Astrocyte (in vitro differentiated cells and primary cell): ENCODE measurements around the gene DGCR2.

Experiments used
- EZH2 ChIP-seq: IDR thresholded peaks from 2 replicates; pipeline ENCODE4 v1.6.1; 2012; ENCODE audit warnings: mild to moderate bottlenecking, low read length, inconsistent platforms; ENCODE audit not compliant: insufficient read depth
- TF ChIP-seq, protein P1 (sequence below): IDR thresholded peaks from 2 replicates; pipeline ENCODE4 v1.5.1; 2011; ENCODE audit warnings: low read depth, mild to moderate bottlenecking, inconsistent platforms, low read length, moderate library complexity; ENCODE audit not compliant: insufficient read depth

DNA sequence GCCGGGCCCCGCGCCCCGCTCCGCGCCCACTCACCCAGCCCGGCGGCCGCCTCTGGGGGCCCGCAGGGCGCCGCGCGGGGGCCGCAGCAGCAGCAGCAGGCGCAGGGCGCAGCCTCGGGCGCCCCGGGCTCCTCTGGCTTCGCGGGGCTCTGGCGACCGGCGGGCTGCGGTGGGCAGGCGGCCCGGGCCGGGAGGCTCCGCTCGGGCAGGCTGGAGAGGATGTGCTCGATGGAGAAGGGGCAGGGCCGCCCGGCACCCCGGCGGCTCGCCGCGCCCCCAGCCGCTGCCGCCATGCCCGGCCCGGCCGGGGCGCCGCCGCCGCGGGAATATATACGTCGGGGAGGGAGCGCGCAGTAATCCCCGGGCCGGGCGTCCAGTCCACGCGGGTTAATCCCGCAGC is 27.8 kb upstream of the DGCR2 start, which contains the start of gene GSC2:
- TF ChIP-seq, protein P1, sequence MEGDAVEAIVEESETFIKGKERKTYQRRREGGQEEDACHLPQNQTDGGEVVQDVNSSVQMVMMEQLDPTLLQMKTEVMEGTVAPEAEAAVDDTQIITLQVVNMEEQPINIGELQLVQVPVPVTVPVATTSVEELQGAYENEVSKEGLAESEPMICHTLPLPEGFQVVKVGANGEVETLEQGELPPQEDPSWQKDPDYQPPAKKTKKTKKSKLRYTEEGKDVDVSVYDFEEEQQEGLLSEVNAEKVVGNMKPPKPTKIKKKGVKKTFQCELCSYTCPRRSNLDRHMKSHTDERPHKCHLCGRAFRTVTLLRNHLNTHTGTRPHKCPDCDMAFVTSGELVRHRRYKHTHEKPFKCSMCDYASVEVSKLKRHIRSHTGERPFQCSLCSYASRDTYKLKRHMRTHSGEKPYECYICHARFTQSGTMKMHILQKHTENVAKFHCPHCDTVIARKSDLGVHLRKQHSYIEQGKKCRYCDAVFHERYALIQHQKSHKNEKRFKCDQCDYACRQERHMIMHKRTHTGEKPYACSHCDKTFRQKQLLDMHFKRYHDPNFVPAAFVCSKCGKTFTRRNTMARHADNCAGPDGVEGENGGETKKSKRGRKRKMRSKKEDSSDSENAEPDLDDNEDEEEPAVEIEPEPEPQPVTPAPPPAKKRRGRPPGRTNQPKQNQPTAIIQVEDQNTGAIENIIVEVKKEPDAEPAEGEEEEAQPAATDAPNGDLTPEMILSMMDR = no peak
- no peak for TF ChIP-seq EZH2
